ENCODE data around the gene NEDD4L.

- TF ChIP-seq ELK4 (IDR thresholded peaks at IDR 0.05; ENCODE audit: borderline replicate concordance, low read depth, low read length) (no peak), PATZ1 (tag by site-specific recombination; IDR thresholded peaks at IDR 0.05) (no peak), CTCF (tag by site-specific recombination; IDR thresholded peaks at IDR 0.05) (no peak), ZNF404 (tag by site-specific recombination; IDR thresholded peaks at IDR 0.05) (no peak), GLIS2 (tag by site-specific recombination; IDR thresholded peaks at IDR 0.05) (no peak), REST (tag by site-specific recombination; IDR thresholded peaks at IDR 0.05) (no peak), SCRT1 (tag by site-specific recombination; IDR thresholded peaks at IDR 0.05; ENCODE audit: borderline replicate concordance) (no peak), ZNF24 (tag by site-specific recombination; IDR thresholded peaks at IDR 0.05) (no peak), MYNN (tag by site-specific recombination; IDR thresholded peaks at IDR 0.05; ENCODE audit: borderline replicate concordance) (no peak), TCF7L2 (IDR thresholded peaks at IDR 0.05; ENCODE audit: borderline replicate concordance, low read depth, low read length) (no peak)
These were observed 169.4 kb downstream of the NEDD4L start for GRCh38 chr18:58213440-58213839.
